GOT3 (cell line): ENCODE data around the gene SMOC1.

Experiments
- DNase-seq: peaks from one replicate; lab custom pipeline; 2025; ENCODE audit warnings: mixed read lengths; lab: John Stamatoyannopoulos, UW

Gene SMOC1

DNA sequence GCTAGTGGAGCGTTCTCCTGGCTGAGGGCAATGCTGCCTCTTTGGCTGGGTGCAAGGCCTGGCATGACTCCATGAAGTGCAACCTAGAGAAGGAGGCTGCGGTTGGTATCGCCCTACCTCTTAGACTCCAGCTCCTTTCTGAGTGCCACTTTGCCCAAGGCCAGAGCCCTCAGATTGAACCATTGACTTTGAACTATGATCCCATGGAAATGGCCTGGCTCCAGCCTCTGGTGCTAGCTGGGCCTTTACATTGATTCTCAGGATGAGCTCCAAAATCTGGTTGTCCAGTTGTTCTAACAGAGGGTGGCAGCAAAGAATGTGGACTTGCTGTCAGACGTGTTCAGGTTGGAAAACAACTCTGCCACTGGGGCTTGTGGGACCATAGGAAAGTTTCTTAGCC lies 16.1 kb upstream of the SMOC1 start:
- DNase-seq: no peak

DNA sequence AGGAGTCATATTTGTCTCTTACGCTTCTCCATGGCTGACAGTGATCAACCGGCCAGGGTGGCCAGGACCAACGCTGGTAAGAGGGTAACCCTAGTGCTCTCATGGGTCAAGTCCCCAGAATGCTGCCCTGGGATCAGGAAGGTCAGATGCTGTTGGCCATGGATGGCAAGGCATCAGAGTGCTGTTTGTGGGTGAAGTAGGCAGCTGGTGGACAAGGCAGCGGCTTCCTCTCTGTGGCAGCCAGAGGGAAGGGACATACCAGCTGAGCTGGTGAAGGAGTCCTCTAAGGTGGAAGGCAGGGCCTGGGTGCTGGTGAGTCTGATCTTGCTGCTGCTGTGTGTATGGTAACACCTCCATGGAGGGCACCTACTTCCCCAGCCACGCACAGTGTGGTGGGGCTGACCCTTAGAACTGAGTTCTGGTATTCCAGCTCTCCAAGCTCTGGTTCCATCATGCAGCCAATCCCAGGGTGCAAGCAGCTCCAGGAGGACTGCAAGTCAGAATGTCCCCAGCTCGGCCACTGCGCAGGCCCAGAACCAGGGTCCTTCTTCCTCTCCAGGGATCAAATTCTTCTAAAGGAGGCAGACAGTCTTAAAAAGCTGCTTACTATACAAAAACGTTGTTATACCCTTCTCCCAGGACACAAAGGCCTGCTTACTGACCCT lies 13.4 kb upstream of the SMOC1 start:
- no peak for DNase-seq

GRCh38 chr14:69868363-69868963 lies 10.8 kb upstream of the SMOC1 start:
- DNase-seq: no peak

GRCh38 chr14:69870613-69871012 lies 8.6 kb upstream of the SMOC1 start:
- DNase-seq: no peak

DNA sequence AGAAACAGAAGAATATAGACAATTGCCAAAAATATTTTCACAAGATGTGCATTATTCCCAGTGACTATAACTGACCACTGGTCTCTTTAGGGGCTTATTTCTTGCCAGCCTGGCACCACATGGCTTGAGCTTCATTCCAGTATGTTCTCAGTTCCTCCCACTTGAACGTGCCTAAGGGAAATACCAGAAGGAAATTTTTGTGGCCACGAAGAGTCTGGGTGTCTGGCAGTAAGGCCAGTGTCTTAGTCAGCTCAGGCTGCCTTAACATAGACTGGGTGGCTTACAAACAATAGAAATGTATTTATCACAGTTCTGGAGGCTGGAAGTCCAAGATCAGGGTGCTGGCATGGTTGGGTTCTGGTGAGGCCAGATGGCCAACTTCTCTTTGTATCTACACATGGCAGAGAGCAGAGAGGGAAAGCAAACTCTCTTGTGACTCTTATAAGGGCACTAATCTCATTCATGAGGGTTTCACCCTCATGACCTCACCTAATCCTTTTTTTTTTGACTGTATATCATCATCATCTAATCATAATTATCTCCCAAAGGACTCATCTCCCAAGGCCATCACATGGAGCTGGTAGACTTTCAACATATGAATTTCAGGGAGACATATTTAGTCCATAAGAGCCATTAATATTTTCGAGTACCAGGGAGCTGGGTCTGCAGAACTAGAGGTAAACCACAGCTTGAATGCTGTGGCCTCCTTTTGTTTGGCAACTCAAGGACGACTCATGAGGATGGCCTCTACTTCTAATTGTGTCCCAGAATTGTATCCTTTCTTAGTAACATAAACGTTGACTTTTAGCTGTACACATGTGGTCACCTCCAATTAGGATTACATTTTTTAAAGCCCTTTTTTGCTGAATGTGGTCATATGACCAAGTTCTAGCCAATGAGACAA lies 5.1 kb upstream of the SMOC1 start:
- no peak for DNase-seq

GRCh38 chr14:69876221-69876847 lies 2.9 kb upstream of the SMOC1 start:
- no peak for DNase-seq

DNA sequence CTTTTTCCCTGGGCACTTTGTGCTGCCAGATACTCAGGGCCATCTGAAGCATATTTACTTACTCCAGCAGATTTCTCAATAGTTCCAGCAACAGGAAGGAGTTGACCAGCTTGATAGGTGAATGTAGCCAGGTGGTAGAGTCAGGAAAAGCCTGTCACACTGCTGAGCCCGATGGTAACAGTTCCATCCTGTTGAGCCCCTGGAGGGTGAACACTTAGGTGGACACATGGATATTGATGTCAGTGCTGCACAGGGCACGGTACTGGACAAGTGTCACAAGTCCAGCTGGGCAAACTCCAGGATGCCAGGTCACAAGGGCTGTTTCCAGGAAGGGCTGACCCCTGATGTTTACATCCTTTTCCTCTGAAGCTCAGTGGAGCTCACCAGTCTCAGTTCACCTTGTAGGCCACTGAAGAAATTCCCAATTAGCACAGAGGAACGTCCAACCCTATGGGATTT lies 2.3 kb upstream of the SMOC1 start:
- DNase-seq: no peak

GRCh38 chr14:69877492-69877891 lies 1.7 kb upstream of the SMOC1 start:
- no peak for DNase-seq

GRCh38 chr14:69878251-69878650 lies 965 bp upstream of the SMOC1 start:
- DNase-seq: no peak

DNA sequence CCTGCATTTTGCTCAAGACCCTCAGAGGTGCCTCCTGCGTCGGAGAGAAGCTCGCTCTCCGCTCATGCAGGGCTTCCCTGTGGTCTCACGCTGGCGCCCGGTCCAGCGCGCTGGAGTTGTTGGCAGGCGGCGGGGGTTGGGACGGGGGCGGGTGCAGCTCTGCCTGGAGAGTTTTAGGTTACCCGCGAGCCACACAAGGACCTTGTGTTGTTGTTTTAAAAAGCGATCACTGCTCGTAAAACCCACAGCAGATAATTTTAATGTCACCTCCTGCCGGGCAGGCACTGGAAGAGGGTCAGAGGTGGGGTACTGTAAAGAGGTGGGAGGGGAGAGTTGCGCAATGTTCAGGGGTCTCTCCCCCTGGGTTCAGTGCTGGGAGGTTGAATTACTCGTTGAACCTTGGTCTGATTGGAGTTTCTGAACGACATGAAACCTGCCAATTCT lies 850 bp downstream of the SMOC1 start:
- DNase-seq: no peak

DNA sequence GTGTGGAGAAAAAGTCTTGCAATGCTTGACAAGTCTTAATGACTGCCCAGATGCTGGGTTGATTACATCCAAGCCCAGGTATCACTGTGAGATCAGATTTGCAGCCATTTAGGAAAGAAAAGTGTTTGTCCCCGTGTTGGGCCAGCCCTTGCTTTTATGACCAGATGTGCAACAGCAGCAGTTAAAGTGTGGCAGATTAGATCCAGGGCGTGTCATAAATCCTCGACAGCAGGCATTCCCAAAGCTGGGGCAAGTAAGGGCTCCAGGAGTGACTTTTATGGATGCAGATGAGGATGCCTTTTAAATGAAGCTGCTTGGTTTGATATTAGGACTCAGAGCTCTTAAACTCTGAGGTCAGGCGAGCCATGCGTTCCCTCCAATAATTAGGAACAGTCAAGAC lies 1.7 kb downstream of the SMOC1 start:
- DNase-seq: no peak

- DNase-seq: no peak
Observed at GRCh38 chr14:69882116-69882864, 3.1 kb downstream of the SMOC1 start.

- DNase-seq: no peak
Observed at GRCh38 chr14:69882915-69883314, 3.7 kb downstream of the SMOC1 start.

GRCh38 chr14:69886453-69887242 lies 7.4 kb downstream of the SMOC1 start:
- no peak for DNase-seq

- DNase-seq: no peak
Observed at GRCh38 chr14:69887740-69888657, 8.8 kb downstream of the SMOC1 start.

DNA sequence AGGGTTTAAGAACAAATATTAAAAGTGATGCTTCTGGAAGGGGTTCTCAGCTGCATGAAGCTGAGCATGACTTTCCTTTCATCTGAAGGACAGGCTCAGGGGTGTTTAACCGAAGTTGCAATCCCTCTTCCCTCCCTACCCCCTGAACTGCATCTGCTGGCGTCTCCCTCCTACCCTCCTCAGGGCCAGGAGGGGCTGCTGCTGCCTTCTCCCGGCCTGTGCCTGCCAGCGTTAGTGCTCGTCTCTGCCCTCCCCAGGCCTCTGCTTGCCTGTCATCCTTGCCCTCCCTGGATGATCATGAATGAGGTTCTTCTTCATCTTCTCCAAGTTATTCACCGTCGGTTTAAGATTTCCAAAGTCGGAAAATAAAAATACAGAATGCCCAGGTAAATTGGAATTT lies 12.2 kb downstream of the SMOC1 start:
- DNase-seq: no peak

GRCh38 chr14:69895109-69895508 lies 15.9 kb downstream of the SMOC1 start:
- no peak for DNase-seq

DNA sequence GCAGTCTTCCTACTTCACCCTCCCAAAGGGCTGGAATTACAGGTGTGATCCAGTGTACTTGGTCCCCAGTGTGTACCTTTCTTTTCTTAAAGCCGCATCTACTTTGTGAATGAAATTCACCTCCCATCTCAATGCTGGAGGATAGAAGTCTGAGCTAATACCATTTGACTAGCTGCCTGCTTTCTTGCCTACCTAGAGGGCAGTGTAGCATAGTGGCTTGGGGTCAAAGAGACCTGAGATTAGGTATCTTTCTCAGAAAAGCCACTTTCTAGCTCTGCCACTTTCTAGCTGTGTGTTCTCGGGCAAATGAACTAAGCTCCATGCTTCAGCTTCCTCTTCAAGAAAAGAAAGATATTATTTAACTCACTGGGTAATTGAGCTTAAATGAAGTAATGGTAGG lies 16.9 kb downstream of the SMOC1 start:
- DNase-seq: no peak

GRCh38 chr14:69896972-69897371 lies 17.8 kb downstream of the SMOC1 start:
- no peak for DNase-seq

DNA sequence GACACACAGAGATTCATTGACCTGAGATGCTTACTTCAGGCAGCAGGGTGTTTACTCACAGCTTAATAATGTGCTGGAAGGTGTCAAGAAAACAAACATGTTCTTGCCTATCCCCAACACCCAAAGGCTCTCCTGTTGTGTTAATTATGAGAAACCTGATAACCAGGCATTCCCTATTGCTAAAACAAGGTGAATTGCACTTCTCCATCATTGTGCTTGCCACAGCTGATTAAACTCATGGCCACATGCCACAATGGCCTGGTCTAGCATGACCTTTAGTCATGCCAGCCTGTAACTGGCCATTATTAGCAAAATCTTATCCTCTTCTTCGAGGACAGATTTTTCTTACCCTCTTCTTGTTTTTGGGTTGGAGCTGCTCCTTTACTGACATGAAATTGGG lies 21.4 kb downstream of the SMOC1 start:
- DNase-seq: no peak
